NCI-H82 (cell line): ENCODE results near the gene TENT4B.
A peak's percentile ranks its signal among the peaks of the same experiment; 100 is the strongest.

ENCODE experiments used
- DNase-seq: peaks from one replicate; lab custom pipeline; 2025; lab: John Stamatoyannopoulos, UW

TENT4B gene

DNA sequence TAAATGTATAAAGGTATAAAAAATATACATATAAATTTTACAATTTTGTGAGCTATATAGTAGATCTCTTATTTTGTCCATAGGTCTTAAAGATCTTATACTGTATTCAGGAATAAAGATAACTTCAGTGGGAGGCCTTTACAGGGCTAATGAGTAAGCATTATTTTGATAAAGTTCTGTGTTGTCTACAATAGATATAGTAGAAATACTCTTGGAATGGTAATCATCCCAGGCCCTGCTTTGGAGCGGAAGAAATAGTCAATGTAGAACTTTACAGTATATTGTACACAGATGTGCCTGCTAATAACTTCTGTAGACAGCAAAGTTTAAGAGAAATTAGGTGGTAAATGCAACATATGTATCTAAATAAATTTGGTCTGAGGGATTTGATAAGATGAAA, 42.6 kb downstream of the TENT4B start:
- DNase-seq, result no peak

DNA sequence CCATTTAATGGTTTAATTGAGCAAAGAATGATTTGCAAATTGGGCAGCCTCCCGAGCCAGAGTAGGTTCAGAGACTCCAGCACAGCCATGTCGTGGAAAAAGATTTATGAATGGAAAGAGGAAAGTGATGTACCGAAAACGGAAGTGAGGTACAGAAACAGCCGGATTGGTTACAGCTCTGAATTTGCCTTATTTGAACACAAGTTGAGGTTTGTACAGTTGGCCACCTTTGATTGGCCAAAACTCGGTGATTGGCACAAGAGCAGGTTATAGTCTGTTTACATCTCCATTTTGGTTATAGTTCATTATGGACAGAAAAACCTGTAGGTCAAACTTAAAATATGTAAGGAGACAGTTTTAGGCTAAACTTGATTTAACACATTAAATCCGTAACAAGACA, 44.5 kb downstream of the TENT4B start:
- DNase-seq, result no peak

DNA sequence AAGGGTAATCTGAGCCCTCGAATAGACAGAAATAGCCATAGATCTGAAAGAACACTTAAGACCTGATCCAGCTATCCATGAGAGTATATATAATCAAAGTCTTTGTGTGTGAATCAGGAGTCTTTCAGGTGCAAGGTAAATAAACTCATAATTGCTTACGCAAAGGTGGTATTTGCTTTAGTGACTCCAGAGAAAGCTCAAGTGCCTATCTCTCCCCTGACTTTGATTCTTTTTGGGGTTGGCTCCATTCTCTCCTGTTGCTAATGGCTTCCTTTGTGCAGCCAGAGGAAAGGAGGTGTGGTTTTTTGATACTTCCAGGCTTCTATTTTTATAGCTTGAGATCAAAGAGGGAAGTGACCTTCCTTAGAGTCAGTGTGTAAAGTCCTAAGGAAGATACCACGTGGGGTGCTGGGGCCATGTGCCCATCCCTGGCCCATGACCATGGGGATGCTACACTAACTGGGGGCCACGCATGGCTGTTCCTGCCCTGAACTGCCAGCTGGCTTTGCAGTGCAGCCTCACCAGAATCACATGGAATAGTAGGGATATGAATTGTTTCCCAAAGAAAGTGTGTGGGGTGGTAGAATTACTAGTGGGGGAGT, 45.8 kb downstream of the TENT4B start:
- no peak for DNase-seq

DNA sequence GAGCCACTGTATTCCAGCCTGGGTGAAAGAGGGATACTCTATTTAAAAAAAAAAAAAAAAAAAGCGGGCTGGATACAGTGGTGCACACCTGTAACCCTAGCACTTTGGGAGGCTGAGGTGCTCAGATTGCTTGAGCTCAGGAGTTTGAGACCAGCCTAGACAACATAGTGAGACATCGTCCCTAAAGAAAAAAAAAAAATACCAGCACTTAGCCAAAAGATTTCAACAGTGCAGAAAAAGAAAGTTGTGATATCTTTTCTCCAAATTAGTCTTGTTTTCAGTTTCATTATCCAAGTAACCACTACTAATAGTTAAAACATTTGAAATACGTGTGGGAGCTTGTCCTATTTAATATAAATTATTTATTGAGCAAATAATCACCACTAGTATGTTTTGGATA, 48.7 kb downstream of the TENT4B start:
- no peak for DNase-seq

DNA sequence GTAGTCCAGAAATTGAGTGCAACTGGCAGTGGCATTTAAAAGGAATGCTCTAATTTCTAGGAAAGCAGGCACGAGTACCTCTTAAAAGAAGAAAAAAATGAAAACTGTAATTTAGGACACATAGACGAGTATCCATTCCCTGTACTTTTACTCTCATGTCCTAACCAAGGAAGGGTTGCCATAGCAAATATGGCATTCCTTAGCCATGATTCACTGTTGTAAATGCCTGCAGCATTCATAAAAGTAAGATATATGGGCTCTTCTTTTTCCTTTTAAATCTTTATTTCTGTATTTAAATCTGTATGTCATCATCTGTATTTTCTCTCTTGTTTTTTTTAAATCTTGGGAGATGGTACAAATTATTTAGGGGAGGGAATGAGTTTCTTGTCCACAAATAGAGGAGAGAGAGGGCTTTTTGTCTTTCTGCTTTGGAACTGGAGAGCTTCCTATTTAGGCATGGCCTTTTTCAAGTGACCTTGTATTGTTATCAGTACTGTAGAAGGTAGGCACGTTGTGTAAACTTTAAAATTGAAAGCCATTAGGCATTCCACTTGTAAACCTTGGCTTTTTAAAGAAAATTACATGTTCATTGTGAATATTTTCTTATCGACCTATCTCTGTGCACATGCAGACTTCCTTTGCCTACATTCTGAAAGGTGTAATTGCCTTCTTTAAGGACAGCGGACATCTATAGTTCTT, 50.0 kb downstream of the TENT4B start:
- DNase-seq, result no peak

DNA sequence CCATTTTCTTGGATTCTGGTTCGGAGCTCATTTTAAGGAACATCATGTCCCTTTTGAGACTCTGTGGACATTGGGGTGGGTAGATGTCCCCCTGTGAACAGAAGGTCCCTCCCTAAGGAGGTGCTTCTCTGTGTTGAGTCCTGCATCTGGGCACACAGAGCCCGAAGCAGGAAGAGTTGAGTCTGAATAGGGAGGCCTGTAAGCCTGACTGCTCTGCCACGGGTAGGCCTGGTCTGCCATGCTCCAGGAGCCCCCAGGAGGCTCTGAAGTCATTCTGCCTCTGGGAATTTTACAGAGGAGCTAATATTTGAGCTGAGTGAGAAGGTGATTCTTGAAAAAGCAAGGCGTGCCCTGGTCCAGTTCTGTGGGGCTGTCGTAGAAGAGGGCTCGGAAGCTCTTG, 50.6 kb downstream of the TENT4B start:
- no peak for DNase-seq

DNA sequence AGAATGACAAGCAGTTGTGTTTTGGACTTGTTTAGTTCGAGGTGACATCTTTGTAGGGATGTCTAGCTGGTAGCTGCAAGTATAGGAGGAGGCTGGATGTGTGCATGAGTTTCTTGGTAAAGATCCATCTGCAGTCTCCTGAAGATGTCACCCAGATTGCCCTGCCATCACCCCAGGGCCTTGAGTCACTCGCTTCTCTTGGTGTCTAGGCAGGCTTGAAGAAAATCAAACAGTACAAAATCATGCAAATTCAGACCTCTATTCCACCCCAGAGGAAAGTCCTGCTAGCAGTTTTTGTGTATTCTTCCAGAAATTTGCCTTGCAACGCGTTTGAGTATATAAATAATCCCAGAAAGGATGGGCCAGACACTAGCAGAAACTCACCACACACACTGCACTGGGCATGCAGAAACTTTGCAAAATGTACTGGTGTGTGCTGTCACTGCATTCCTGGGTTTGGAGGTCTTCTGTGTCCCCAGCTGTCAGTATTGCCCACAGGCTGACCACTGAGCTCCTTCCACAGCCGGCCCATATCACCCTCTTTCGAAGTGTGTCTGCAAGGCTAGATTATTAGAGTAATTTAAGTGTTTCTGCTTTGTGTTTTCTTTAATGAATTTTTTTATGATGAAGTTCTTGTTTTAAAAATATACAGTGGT, 51.5 kb downstream of the TENT4B start:
- DNase-seq, result no peak

DNA sequence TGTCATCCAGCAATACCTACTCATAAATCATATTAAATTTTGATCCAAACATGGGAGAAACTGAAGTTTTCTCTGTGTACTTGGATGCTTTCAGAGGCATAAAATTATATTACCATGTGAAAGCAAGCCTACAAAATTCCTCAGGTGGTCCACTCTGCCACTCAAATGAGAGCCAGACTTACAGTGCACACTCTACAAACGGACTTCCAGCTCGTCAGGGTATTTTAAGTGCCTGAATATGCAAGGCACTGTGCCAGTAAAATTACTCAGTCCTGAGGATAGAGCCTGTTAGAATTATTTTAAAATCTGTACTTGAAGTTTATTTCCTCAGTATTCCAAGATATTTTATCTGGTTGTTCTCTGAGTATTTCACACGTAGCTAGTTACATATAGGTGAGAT, 54.5 kb downstream of the TENT4B start:
- DNase-seq, result no peak

DNA sequence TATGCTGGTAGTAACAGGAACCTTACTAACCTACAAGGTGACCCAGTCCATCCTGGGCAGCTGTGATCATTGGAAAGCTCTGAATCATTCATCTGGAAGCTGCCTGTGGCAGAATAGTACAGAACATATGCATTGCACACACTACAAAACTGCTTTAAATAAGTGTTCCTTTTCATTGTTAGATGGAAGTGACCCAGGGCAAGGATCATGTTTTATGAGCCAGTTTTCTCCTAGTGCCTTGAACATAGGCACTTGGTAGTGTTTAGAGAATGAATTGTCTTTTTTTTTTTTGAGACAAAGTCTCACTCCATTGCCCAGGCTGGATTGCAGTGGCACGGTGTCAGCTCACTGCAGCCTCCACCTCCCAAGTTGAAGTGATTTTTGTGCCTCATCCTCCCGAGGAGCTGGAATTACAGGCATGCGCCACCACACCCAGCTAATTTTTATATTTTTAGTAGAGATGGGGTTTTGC, 55.4 kb downstream of the TENT4B start:
- DNase-seq, result no peak

DNA sequence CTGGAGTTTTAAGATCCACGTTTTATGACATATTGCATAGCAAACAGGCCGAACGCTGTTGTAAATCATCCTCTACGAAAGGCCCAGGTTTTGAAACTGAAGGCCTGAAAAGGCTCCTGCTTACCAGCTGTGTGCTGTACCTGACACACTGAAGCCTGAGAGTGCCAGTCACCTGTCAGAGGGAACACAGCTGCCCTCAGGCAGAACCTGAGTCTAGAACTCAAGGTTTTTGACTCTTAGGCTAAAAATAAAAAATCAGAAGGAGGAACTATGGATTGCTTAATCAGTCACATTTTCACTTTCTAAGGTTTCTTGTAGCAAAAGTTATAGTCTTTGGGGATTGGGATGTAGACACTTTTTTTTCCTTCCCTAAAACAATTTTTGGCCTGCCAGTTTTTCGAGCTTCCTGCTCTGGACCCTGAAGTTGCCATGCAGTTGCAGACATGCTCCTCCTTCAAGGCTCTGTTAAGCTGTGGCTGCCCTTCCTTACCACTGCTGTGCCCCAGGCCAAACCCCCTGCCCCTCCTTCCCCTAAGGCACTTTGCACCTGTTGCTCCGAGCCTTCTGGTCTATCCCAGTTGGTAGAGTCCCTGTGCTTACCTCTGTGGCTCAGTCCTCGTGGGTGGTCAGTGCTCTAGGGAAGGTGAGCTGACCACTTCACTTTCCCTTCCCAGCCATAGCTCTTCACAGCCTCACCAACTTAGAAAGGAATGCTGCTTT, 56.6 kb downstream of the TENT4B start:
- peak; percentile 31 for DNase-seq

DNA sequence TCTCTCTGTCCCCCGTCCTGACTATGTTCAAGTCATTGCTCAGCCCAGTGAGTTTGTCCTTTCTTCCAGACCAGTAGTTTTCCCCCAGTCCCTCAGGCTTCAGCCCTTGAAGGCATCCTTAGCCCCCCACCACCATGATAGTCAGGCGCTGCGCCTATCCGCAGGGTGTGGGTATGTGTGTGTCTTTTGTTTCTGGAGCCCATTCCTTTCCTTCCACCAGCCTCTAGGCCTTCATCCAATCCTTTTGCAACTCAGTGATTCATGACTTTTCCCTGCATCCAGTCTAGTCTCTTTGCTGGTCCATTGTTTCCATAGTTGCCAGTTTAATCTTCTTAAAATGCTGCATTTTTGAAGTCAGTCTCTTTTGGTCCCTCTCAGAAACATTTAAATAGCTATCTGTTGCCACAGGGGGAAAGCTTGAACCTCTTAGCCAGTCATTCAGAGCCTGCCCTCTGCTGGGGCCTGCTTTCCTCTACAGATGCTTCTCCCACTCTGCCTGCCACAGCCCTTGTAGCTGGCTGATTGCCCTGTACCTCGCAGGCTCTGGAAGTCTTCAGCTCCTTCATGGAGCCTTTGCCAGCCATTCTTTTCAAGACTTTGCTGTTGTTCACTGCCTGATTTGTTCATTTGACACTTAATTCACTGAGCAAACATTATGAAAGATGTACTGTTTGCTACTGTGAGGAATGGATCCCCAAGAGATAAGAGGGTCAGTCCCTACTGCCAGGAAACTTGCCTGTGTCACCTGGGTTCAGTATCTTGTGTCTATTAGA, 57.3 kb downstream of the TENT4B start:
- peak; percentile 74 for DNase-seq

DNA sequence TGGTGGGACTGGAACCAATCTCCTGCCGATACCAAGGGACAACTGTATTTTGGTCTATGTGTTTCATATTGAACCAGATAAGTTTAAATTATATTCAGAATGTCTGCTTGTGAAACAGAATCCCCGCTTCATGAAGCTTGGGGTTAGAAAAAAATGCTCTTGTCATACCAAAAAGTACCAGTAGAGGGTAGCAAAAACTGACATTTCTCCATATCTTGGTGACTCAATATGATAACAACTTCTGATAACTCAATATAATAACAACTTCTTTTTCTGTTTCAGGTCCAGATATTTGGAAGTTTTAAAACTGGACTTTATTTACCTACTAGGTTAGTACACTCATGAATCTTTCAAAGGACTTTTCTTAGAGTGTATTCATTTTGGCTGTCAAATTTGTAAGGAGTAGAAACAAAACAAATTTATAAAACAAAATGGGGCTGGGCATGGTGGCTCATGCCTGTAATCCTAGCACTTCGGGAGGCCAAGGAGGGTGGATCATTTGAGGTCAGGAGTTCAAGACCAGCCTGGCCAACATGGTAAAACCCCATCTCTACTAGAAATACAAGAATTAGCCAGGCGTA, 60.9 kb downstream of the TENT4B start:
- peak; percentile 53 for DNase-seq

DNA sequence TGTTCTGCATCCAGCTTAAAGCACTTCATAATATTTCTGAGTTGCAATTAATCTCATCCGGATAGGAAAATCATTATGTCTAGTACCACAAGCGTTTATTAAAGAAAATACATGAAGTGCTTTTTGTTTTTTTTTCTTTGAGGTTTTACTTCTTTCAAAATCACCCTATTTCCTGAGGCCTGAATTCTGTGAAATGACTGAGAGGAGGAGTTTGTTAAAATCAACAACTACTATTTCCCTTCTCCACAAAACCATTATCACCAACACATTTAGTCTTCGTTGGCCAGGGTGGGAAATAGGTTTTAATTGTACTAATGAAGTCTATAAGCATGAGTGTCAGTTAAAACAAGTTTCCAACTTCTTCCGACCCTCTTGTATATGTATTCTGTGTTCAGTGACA, 62.6 kb downstream of the TENT4B start:
- no peak for DNase-seq

DNA sequence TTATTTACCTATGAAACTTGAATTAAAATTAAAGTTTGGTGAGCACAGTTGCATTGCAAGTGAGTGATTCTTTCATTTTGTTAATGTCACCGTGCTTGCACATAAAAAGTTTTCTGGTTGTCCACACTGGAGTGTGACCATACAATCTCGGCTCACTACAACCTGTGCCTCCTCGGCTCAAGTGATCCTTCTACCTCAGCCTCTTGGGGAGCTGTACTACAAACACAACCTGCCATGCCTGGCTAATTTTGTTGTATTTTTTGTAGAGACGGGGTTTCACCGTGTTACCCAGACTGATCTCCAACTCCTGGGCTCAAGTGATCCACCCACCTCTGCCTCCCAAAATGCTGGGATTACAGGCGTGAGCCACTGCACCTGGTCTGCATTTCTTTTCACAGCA, 63.1 kb downstream of the TENT4B start:
- DNase-seq, result no peak

DNA sequence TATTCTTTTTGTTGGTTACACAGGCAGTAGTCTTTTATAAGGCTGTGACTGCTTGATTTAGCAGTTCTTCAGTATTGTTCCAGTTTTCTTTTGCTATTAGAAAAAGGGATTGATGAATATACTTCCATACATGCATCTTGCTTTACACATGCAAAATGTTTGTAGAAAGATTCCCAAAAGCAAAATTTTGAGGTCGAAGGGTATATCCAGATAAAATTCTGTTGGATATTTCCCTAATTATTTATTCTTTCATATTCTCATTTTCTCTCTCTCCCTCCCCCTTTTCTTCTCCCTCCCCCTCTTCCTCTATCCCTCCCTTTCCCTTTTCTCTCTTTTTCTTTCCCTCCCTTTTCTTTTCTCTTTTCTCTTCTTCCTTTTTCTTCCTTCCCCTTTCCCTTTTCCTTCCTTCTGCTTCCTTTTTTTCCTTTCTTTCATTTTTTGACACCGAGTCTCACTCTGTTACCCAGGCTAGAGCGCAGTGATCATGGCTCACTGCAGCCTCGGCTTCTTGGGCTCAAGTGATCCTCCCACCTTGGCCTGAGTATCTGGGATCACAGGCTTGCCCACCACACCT, 66.4 kb downstream of the TENT4B start:
- DNase-seq, result no peak

DNA sequence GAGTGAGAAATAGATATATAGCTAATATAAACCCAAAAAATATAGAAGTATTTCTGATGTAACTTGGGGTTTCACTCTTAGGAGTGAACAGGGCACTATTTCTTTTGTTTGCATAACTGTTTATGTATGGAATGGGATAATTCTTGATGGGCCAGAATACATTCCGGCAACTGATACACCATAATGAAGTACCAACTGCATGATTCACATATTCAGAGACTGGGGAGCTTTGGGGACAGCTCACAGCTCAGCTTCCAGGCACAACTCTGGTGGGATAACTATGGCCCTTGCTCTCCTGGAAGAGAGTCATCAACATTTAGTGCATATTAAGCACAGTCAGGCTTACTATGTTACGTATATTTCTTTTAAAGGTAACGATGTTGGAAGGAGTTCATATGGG, 71.2 kb downstream of the TENT4B start:
- DNase-seq, result no peak

DNA sequence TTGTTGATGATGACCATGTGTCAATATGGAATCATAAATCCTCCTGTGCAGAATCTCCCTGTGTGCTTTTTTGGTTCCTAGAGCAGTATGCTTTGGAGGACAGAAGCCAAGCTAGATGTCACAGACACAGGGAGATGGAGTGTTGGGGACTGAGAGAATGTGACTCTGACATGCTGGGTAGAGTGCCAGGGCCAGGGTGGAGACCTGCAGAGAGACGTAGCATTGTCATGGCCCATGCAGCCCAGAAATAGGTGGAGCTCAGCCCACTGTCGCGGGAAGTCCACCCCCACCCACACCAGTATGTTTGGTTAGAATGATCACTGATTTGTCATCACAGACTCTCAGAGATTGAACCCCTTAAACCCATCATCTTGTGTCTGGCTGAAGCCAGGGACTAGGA, 74.0 kb downstream of the TENT4B start:
- no peak for DNase-seq

DNA sequence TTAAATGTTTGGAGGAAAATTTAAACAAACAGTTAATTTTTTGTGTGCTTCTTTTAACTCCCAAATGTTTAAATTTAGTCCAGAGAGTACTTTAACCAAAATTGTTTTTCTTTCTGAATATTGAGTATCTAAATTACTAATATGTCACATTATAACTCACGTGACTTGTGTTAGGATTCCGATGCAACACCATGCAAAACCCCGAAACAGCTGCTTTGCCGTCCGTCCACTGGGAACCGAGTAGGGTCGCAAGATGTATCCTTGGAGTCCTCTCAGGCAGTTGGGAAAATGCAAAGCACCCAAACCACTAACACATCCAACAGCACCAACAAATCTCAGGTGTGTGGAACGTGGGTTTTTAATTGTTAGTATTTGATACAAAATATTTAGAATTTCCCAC, 74.6 kb downstream of the TENT4B start:
- no peak for DNase-seq

DNA sequence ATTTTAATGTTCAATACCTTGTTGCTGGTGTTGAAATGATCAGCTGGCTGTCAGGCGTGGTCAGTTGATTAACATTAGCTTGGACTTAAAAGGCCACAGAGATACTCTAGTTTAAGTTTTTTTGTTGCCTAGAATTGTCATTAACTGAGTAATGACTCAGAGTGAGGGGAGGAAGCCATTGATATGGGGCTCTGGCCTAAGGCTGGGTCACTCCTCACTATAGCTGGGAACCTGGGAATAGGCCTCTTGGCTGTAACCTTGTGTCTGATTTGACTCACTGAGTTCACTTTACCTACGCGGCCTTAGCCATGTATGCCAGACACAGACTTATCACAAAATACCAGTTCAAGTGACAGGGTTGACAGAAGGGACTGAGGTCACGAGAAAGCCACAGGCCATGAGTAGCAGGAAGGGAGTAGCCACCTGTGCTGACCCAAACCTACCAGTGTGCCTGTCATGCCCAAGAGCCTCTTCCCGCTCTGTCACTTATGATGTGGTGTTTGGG, 75.3 kb downstream of the TENT4B start:
- no peak for DNase-seq

DNA sequence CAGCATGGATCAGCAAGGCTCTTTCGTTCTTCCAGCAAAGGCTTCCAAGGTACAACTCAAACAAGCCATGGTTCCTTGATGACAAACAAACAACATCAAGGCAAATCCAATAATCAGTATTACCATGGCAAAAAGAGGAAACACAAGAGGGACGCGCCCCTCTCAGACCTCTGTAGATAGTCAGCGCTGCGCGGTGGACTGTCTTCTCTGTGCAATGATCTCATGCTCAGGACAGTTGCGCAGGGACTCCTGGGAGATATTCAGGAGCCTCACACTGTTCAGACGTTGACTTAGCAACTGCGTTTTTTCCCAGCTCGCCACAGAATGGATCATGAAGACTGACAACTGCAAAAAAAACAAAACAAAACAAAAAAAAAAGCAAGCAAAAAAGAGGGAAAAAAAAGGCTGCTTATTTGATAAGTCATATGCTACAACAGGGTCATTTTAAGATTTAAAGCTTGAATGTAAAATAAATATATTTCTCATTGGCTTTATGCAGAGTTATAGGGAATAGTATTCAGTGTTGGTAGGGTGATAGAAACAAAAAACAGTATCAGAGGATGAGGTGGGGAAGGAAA, 76.1 kb downstream of the TENT4B start:
- DNase-seq, result peak; percentile 31
